ENCODE data around the gene PTP4A1.

DNA sequence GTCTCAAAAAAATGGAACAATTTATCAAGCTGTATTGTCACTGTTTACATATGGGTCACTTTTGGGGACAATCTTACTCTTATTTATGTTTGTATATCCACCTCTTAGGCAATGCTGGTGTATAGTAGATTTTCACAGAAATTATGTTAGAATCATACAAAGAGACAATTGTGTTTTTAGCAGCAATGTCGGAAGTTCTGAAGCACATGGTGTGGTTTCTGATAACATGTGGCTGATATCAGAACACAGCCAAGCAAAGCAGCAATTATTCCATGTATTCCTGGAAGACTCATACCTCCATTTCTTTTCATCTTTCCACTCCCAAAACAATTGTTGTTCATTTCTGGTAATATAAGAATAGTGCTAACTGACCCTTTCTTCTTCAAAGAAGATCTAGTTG lies 17.5 kb upstream of the PTP4A1 start:
- TF ChIP-seq, protein P1, sequence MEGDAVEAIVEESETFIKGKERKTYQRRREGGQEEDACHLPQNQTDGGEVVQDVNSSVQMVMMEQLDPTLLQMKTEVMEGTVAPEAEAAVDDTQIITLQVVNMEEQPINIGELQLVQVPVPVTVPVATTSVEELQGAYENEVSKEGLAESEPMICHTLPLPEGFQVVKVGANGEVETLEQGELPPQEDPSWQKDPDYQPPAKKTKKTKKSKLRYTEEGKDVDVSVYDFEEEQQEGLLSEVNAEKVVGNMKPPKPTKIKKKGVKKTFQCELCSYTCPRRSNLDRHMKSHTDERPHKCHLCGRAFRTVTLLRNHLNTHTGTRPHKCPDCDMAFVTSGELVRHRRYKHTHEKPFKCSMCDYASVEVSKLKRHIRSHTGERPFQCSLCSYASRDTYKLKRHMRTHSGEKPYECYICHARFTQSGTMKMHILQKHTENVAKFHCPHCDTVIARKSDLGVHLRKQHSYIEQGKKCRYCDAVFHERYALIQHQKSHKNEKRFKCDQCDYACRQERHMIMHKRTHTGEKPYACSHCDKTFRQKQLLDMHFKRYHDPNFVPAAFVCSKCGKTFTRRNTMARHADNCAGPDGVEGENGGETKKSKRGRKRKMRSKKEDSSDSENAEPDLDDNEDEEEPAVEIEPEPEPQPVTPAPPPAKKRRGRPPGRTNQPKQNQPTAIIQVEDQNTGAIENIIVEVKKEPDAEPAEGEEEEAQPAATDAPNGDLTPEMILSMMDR (IDR thresholded peaks at IDR 0.05): no peak
- TF ChIP-seq POLR2AphosphoS5 (IDR thresholded peaks at IDR 0.05): no peak
